AG20443 (cell line): ENCODE measurements around the gene TYMS.
A peak's percentile ranks its signal among the peaks of the same experiment; 100 is the strongest.
"Not testable (repeated sequence)": the region's sequence is repeated elsewhere in the genome, so short reads cannot be mapped to it uniquely, and the experiment has no call there.

Experiments
- DNase-seq: peaks from one replicate; pipeline ENCODE4 v3.0.0; 2012; ENCODE audit warnings: low spot score, mixed read lengths

The TYMS gene

GRCh38 chr18:678482-679182 is 21.2 kb downstream of the TYMS start:
- DNase-seq: no peak

DNA sequence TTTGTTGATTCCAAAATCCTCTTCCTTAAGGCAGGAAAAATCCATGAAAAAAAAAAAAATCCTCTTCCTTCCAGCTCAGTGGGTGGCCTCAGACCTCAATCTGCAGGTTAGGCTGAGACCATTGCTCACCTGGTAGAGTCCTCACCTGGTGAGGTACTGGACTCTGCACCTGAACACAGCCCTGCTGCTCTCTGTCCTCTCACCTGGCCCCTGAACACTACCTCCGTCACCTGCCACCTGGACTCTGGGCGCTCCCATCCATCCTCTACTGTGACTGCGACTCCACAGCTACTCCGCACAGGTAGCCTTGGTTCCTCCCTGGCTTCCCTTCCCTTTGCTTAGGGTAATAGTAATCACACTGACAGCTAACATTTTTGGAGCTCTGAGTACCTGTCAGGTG is 22.1 kb downstream of the TYMS start:
- DNase-seq: no peak

DNA sequence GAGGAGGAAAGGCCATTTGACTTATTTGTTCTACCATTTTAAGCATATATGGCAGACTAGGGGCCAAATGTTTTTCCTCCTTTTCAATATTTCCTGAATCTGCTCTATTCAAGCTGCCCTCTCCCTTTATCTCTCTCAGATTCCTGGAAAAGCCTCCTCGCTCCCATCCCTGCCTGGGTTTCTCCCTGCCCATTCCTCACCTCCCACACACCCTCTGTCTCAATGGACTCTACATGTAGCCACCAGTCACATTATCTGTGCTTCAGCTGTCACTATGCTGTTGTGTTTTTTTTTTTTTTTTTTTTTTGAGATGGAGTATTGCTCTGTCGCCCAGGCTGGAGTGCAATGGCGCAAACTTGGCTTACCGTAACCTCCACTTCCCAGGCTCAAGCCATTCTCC is 22.9 kb downstream of the TYMS start:
- DNase-seq: no peak

GRCh38 chr18:681985-682384 is 24.5 kb downstream of the TYMS start:
- no peak for DNase-seq

- DNase-seq: not testable (repeated sequence)
These were observed 25.0 kb downstream of the TYMS start for GRCh38 chr18:682416-682815.

- no peak for DNase-seq
These were observed 25.4 kb downstream of the TYMS start for GRCh38 chr18:682833-683232.

DNA sequence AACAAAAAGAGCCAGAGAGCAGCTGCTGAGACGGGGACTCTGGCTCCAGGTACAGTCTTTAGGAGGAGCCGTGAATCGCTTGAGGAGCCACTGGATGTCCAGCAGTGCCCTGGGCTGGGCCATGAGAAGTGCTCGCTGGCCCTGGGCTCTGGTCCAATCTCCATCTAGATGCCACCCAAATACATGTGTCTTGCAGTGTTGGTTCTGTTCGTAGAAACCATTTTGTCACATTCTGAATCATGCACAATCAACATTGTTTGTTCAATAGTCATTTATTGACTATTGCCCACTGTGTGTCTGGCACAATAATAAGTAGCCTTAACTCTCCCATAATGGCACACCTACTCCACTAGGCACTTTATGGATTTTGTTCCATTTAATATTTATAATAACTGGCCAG is 26.1 kb downstream of the TYMS start:
- DNase-seq: no peak

GRCh38 chr18:685438-685837 is 28.0 kb downstream of the TYMS start:
- no peak for DNase-seq

DNA sequence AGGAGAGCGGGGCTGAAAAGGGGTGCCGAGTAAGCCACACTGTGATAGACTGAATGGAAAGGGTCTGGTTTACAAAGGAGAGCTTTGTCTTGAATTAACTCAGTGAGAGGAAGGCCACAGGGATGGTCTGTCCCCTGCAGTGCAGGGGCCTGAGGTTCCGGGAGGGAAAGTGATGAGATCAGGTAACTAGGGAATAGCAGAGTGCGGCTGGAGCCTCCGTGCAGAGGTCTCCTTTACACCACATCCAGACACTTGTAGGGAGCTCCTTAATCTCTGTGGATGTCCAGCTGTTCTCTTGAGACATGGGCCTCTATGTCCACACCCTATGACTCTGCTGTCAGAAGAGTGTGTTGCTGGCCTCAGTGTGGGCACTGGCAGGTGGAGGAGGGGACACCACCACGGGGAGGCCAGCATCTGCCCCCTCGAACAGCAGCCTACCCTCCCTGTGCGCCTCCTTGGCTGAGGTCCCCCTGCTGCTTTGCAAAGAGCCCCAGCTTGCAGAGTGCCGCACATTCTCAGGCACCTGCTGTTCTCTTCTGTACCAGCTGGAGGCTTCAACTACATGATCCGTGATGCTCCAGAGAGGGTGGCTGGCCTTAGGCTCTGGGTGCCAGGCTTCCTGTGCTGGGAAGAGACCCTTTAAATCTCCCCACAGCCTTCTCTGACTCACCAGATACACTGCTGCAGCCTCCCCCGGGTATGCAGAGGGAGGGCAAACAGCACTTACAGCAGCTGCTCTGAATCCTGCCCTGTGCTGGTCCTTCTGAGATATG is 29.1 kb downstream of the TYMS start:
- no peak for DNase-seq

DNA sequence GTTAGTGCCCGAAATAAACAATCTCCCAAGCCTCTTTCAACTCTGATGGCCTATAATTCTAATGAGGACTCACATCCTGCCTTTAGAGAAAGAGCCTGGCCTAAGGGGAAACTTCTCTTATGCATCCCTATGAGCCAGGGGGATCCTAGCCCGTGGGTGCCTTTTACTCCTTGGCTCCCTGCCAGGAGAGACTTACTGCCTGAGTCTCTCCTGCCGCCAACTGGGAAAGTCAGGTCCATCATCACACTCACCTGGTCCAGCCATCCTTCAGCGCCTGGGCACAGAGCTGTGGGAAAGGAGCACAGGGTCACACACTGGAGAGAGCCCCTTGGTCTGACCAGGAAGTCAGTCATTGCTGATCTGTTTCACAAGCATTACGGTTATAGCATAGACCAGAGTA is 30.9 kb downstream of the TYMS start:
- DNase-seq: no peak

GRCh38 chr18:692824-693223 is 35.4 kb downstream of the TYMS start:
- no peak for DNase-seq

DNA sequence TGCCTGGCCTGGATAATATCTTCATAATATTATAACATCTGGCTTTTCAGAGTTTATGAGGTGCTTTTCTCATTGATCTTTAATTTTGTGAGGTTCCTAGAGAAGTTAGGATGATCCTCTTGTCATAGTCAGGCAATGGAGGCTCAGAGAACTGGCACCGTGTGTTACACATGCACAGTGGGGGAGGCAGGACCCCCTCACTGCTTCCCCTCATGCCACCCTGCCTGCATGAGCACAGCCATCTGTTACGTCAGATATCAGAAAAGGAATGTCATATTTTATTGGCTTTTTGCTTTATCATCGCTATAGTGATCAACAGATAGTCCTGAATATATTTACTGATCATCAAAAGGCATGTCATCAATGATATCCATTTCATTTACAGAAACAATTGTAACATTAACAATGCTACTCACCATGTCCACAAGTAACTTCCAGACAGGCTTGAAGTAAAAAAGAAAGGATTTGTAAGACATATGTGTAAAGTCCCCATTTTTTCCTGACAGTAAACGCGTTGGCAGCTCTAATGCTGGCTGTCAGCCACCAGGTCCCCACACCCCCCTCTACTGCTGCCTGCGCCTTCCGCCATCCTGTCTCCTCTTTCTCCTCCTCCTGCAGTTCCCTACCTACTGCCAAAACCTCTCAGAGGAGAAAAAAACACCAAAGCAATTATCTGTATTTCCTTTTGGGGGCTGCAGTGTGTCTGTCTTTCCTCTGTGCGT is 36.2 kb downstream of the TYMS start:
- DNase-seq: no peak

GRCh38 chr18:697012-697411 is 39.6 kb downstream of the TYMS start:
- no peak for DNase-seq

DNA sequence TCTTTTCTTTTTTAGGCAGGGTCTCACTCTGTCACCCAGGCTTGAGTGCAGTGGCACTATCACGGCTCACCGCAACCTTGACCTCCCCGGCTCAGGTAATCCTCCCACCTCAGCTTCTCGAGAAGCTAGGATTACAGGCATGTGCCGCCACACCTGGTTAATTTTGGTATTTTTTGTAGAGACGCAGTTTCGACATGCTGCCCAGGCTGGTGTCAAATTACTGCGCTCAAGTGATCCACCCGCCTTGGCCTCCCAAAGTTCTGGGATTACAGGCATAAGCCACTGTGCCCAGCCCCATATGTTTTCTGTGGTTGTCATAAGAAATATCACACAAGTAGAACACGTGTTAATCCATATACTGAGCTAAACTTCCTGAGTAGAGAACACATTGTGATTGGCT is 40.3 kb downstream of the TYMS start:
- no peak for DNase-seq

- DNase-seq: peak; percentile 44
These were observed 45.9 kb downstream of the TYMS start for GRCh38 chr18:703213-703967.

DNA sequence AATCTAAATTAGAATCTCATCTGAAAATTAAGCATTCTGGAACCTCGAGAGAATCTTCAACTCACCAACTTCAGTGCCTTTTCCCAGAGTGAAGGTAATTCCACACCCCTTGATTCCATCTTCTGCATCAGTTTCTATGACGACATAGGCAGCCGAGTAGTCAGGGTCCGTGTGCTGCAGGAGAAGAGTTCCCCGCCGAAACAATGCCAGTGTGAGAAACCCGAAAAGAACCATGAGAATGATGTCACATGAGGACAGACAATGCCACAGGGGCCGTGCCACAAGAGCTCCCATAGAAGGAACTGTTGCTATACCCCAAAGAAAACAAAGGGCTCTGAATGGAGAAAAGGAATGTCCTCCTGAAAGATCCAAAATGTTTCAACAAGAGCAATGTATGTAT is 49.0 kb downstream of the TYMS start:
- DNase-seq: no peak

GRCh38 chr18:708096-708495 is 50.6 kb downstream of the TYMS start:
- DNase-seq: no peak

- no peak for DNase-seq
These were observed 52.3 kb downstream of the TYMS start for GRCh38 chr18:709771-710170.

DNA sequence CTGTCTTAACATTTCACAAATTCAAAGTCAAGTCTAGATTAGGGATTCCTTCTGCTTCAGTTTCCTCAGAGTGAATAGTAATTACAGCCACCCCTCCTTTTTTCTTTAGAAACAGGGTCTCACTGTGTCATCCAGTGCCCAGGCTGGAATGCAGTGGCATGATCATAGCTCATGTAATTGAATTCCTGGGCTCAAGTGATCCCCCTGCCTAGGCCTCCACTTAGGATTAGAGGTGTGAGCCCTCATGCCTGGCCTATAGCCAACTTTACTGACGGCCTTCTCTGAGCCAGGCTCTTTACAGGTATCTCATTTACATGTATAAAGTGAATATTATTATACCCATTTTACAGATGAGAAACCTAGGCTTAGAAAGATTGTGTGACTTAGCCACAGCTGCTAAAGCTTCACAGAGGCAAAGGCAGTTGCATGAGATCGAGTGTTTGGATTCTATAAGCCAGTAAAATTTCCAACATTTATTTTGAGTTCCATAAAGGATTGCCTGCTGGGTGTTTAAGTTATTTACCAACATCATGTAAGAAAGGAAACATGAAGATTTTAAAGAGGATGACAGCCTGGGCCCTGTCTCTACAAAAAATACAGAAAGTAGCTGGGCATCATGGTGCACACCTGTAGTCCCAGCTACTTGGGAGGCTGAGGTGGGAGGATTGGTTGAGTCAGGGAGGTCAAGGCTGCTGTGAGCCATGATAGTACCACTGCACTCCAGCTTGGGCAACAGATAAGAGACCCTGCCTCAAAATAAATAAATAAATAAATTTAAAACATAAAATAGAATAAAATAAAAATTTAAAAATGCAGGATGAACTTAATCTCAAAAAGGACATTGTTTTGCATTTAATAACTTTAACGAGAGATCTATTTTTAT is 53.2 kb downstream of the TYMS start:
- no peak for DNase-seq

- no peak for DNase-seq
These were observed 53.8 kb downstream of the TYMS start for GRCh38 chr18:711310-711656.

- peak; percentile 81 for DNase-seq
These were observed 54.4 kb downstream of the TYMS start for GRCh38 chr18:711657-712400.
